GM18861 (cell line): Measurements from ENCODE around the gene NRCAM.
"Not testable (repeated sequence)": the region's sequence is repeated elsewhere in the genome, so short reads cannot be mapped to it uniquely, and the experiment has no call there.

Source experiments
- ATAC-seq: cut with Tn5 transposase; IDR thresholded peaks from one replicate; pipeline ENCODE4 v1.9.1; 2021; ENCODE audit not compliant: unreplicated experiment

Gene NRCAM

DNA sequence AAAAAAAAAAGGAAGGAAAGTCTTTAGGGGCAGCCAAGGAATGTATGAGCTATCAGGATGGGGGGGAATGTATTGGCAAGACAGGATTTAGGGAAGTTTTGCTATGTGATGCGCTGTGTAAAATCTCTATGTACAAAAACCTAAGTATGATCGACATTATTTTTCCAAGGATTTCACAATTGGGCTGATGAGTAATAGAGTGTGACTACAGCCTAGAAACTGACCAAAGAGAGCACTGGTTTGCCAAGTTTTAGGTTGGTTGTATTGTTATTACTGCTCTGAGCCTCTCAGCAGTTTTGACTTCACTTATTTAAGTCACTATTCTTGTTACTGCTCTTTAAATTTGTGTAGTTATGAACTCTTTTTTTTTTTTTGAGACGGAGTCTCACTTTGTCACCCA lies 107.3 kb downstream of the NRCAM start:
- no peak for ATAC-seq

GRCh38 chr7:108347616-108348015 lies 108.6 kb downstream of the NRCAM start:
- ATAC-seq: no peak

GRCh38 chr7:108345710-108346336 lies 110.4 kb downstream of the NRCAM start:
- ATAC-seq: no peak

GRCh38 chr7:108340856-108341411 lies 115.3 kb downstream of the NRCAM start:
- no peak for ATAC-seq

DNA sequence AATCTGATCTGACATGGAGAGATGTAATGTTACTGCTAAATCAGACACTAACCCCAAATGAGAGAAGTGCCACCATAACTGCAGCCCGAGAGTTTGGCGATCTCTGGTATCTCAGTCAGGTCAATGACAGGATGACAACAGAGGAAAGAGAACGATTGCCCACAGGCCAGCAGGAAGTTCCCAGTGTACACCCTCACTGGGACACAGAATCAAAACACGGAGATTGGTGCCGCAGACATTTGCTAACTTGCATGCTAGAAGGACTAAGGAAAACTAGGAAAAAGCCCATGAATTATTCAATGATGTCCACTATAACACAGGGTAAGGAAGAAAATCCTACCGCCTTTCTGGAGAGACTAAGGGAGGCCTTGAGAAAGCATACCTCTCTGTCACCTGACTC lies 115.8 kb downstream of the NRCAM start:
- ATAC-seq: not testable (repeated sequence)

DNA sequence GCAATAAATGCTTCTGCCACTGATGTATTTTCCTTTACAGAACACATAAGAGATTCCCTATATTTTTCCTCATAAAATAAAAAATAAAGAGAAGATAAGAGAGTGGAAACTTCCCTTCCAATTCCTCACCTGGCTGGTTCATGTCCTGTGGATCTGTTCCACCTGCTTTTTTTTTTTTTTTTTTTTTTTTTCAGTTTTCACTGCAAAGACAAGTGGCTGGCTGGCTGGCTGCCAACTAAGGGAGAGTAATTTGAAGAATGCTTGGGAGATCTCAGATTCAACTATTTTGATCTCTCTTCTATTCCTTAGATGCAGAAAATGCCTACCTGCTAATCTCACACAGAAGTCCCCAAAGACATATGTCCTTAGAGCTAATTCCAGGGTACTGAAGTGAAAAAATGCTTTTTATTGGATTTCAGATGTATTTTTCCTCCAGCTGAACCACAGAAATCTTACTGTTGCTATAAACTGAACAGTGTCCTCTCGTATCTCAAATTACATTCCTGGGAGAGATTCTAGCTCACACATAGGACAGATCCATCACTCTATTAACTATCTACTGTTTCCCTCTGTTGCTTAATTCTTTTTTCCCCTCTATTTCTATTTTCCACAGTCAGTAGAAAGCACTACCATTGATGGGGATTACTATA lies 120.8 kb downstream of the NRCAM start:
- no peak for ATAC-seq

- no peak for ATAC-seq
Observed at GRCh38 chr7:108332937-108333336, 123.3 kb downstream of the NRCAM start.

DNA sequence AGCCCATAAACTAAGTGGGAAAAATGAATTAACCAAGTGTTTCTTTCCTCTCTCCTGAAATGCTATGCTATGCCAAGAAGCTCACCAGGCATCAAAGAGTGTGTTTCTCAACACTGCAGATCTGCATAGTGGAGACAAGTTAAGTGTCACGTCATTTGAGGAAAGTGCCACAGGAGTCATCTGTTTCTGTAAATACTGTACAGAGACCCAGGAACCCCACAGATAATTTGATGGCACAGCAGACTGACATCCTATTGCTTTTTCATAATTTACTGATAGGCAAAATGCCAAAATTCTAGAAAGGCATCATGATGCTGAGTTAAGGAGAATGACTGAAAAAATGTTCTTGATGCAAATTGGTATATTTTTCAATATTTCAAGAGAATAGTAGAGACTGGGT lies 124.3 kb downstream of the NRCAM start:
- ATAC-seq: no peak

- no peak for ATAC-seq
Observed at GRCh38 chr7:108330227-108330626, 126.0 kb downstream of the NRCAM start.

DNA sequence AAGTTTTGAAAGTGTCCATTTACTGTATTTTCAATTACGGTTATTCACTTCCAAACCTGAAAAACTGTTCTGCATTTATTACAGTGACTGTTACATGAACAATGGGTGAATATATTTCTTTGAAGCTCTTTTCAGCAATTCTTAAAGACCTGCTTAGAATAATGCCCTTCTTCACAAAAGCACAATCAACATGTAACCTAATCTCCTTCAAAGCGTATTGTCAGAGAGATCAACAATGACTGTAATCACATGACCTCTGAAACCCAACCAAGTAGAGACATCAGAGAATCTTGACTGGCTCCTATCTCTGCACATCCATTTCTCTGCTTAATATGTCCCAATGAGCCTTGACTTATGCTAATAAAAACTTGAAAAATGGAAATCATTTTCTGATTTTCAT lies 126.7 kb downstream of the NRCAM start:
- no peak for ATAC-seq

- peak; percentile 68 for ATAC-seq
Observed at GRCh38 chr7:108328174-108328651, 128.0 kb downstream of the NRCAM start.

- no peak for ATAC-seq
Observed at GRCh38 chr7:108327353-108327752, 128.9 kb downstream of the NRCAM start.

GRCh38 chr7:108326938-108327337 lies 129.3 kb downstream of the NRCAM start:
- ATAC-seq: no peak

DNA sequence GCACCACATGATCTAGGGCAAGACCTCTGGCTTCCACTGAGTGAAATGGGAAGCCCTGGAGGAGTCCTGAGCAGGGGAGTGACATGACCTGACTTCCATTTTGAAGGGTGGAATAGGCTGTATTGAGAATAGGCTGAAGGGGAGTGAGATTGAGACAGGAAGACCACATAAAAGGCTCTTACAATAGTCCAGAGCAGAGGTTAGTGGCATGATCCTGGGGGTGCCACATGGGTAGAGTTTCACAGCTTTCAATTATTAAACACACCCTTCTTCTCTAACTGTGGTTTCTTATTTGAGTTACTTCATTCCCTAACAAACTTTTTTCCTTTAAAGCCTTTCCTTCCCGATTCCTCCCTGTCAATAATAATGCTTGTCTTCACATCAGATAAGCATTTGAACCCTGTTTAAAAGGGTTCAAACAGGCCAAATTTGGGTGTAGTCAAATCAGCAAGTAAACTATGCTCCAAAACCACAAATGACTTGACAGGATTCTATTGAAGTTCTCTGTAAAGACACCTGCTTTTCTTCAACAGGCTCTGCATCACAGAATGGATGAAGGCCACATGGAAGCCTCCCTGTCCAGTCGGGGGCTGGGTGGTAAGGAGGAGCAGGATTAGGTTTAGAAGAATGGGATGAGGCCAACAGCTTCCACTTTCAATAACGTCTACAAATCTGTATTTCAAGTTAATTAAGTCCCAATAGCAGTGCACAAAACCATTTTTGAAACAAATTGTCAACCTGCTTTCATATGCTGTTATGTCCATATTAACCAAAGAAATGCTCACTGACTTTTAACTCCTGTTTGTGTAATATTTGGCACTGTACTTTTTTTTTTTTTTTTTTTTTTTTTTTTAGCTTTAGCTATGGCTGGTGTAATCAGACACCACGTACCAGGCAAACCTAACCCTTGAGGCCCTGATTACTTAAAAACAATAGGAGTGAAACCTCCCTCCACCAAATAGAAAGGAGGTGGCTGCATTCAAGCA lies 131.9 kb downstream of the NRCAM start:
- no peak for ATAC-seq

- ATAC-seq: no peak
Observed at GRCh38 chr7:108322925-108323832, 133.1 kb downstream of the NRCAM start.

DNA sequence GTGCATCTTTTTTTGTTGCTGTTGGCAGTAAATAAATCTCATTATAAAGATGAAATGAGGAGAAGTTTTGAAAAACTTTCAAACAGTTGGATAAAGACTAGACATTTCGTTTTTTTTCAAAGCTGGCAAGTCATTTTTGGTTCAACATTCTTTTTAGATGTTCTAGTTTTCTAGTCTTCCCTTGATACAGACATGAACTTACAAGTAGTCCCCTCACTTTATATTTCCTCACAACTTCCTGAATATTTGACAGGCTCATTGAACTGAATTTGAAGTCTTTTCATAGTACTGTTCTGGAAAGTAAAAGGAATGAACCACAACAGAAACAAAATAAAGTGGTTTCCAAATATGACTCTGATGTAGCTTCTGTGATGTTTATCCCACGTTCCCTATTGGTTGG lies 134.2 kb downstream of the NRCAM start:
- no peak for ATAC-seq

GRCh38 chr7:108321359-108321758 lies 134.9 kb downstream of the NRCAM start:
- ATAC-seq: no peak

- ATAC-seq: no peak
Observed at GRCh38 chr7:108316708-108317107, 139.5 kb downstream of the NRCAM start.

DNA sequence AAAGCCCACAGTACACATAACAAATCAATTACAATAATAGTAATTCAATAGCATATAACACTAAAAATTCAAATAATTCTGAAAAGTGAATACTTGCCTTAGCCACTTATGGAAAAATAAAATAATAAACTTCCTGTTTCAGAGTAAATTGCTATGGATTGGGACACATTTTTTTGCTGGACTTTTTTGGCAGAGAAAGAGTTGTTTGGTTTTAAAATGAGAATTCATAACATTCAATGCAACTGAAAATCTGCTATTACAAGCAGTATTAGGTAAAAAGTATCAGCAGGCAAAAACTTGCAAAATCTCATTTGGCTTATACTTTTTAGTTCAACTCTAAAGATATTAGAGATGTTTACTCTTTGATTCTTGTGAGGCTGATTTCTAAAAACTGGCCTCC lies 141.7 kb downstream of the NRCAM start:
- ATAC-seq: no peak

- no peak for ATAC-seq
Observed at GRCh38 chr7:108314049-108314448, 142.2 kb downstream of the NRCAM start.
